Liver (tissue), 9 donors: Measurements from ENCODE around the gene AGAP9. TPM values are rescaled to one million over a fixed set of nuclear protein-coding genes. Genes with fewer than 3 reads are reported as not detected.

Source experiments
- DNase-seq: peaks from one replicate; pipeline ENCODE4 v3.0.0-alpha.2; 2017; ENCODE audit warnings: low spot score
- H3K27ac ChIP-seq, 2 donors: one replicate each; pipeline ENCODE4 v1.7.0; 2013; ENCODE audit warnings: inconsistent platforms in 2 of 2, low read length in 2 of 2, control low read depth in 1 of 2, low read depth in 1 of 2, mild to moderate bottlenecking in 1 of 2
- H3K27me3 ChIP-seq, 4 donors: one replicate each; pipeline versions ENCODE4 v1.6.1 to v1.7.0; 2013; ENCODE audit warnings: low read length in 3 of 4, inconsistent platforms in 1 of 4, mild to moderate bottlenecking in 1 of 4, moderate library complexity in 1 of 4; ENCODE audit not compliant: control insufficient read depth in 4 of 4, insufficient read depth in 4 of 4
- H3K36me3 ChIP-seq, 4 donors: one replicate each; pipeline versions ENCODE4 v1.6.1 to v1.7.0; 2013; ENCODE audit warnings: low read length in 3 of 4, mild to moderate bottlenecking in 3 of 4, low read depth in 1 of 4, moderate library complexity in 1 of 4; ENCODE audit not compliant: control insufficient read depth in 4 of 4, insufficient read depth in 3 of 4
- H3K4me1 ChIP-seq, 4 donors: one replicate each; pipeline versions ENCODE4 v1.6.1 to v1.7.0; 2013; ENCODE audit warnings: low read length in 3 of 4, mild to moderate bottlenecking in 3 of 4, moderate library complexity in 1 of 4; ENCODE audit not compliant: control insufficient read depth in 4 of 4, insufficient read depth in 4 of 4
- H3K4me3 ChIP-seq, 3 donors: one replicate each; pipeline versions ENCODE4 v1.6.1 to v1.7.0; 2013; ENCODE audit warnings: low read length in 3 of 3, control low read depth in 1 of 3, low read depth in 1 of 3, mild to moderate bottlenecking in 1 of 3
- H3K9ac ChIP-seq, 2 donors: one replicate each; pipeline ENCODE4 v1.7.0; 2013; ENCODE audit warnings: low read length in 2 of 2, mild to moderate bottlenecking in 2 of 2, moderate library complexity in 2 of 2, control low read depth in 1 of 2, low read depth in 1 of 2
- H3K9me3 ChIP-seq, 4 donors: one replicate each; pipeline versions ENCODE4 v1.6.1 to v1.7.0; 2013; ENCODE audit warnings: low read length in 3 of 4; ENCODE audit not compliant: control insufficient read depth in 4 of 4
- EGR1 ChIP-seq, 2 donors: IDR thresholded peaks; 2 replicates each; pipeline ENCODE4 v1.6.1; 2016 to 2018; ENCODE audit warnings: antibody characterized with exemption in 2 of 2, low read depth in 2 of 2
- FOXA1 ChIP-seq: IDR thresholded peaks from 2 replicates; pipeline ENCODE4 v1.6.1; 2016; ENCODE audit warnings: antibody characterized with exemption
- FOXA2 ChIP-seq: IDR thresholded peaks from 2 replicates; pipeline ENCODE4 v1.6.1; 2016; ENCODE audit warnings: antibody characterized with exemption
- GABPA ChIP-seq, 2 donors: IDR thresholded peaks in 1 of 2; conservative IDR thresholded peaks in 1 of 2; 2 replicates each; pipeline ENCODE4 v1.6.1; 2016; ENCODE audit warnings: antibody characterized with exemption in 2 of 2, mild to moderate bottlenecking in 1 of 2, moderate library complexity in 1 of 2
- HNF4A ChIP-seq, 2 donors: conservative IDR thresholded peaks; 2 replicates each; pipeline ENCODE4 v1.6.1; 2016; ENCODE audit warnings: antibody characterized with exemption in 2 of 2, mild to moderate bottlenecking in 2 of 2
- HNF4G ChIP-seq: IDR thresholded peaks from 2 replicates; pipeline ENCODE4 v1.6.1; 2016; ENCODE audit warnings: antibody characterized with exemption
- JUND ChIP-seq, 2 donors: IDR thresholded peaks; 2 replicates each; pipeline ENCODE4 v1.6.1; 2016; ENCODE audit warnings: antibody characterized with exemption in 2 of 2
- NR2F2 ChIP-seq: IDR thresholded peaks from 2 replicates; pipeline ENCODE4 v1.6.1; 2016; ENCODE audit warnings: antibody characterized with exemption
- RAD21 ChIP-seq, 2 donors: IDR thresholded peaks; 2 replicates each; pipeline ENCODE4 v1.6.1; 2016; ENCODE audit warnings: antibody characterized with exemption in 2 of 2, mild to moderate bottlenecking in 2 of 2
- RXRA ChIP-seq, 2 donors: IDR thresholded peaks; 2 replicates each; pipeline ENCODE4 v1.6.1; 2017 to 2018; ENCODE audit warnings: antibody characterized with exemption in 2 of 2, mild to moderate bottlenecking in 1 of 2
- SP1 ChIP-seq: IDR thresholded peaks from 2 replicates; pipeline ENCODE4 v1.6.1; 2018; ENCODE audit warnings: antibody characterized with exemption, mild to moderate bottlenecking
- TAF1 ChIP-seq: conservative IDR thresholded peaks from 2 replicates; pipeline ENCODE4 v1.6.1; 2016; ENCODE audit warnings: antibody characterized with exemption, mild to moderate bottlenecking
- YY1 ChIP-seq: IDR thresholded peaks from 2 replicates; pipeline ENCODE4 v1.6.1; 2016; ENCODE audit warnings: antibody characterized with exemption, mild to moderate bottlenecking
- WGBS: extraction: QIAGEN DNeasy Blood & Tissue Kit; methylation state at CpG from one replicate; pipeline ENCODE4 v1.1.7; 2013; 5-methylcytosine and 5-hydroxymethylcytosine counted together
- polyA plus RNA-seq, 2 donors: library from polyadenylated mRNA; stranded (reverse) in 1 of 2; unstranded in 1 of 2; fragments of 200-250 nt in 1 of 2; fragments of >200 nt in 1 of 2; fragmentation: Nextera tagmentation in 1 of 2; extraction: Ambion mirVana in 1 of 2; gene quantifications; one replicate each; pipeline versions ENCODE4 v1.2.1 to v1.2.3, GENCODE V29; 2013 to 2015
- total RNA-seq, 2 donors: library from RNA; depleted of rRNA; stranded (reverse); fragments of >200 nt; gene quantifications; one replicate each; pipeline ENCODE4 v1.2.3, GENCODE V29; 2014
- TF ChIP-seq, protein P1 (sequence below): fragments of 150-350 bp; IDR thresholded peaks from 2 replicates; pipeline ENCODE4 v1.5.1; 2017; ENCODE audit warnings: improper control_type of control experiment, low read depth, low read length; ENCODE audit not compliant: missing input control
- TF ChIP-seq, protein P2 (sequence below): IDR thresholded peaks from 2 replicates; pipeline ENCODE4 v1.6.1; 2016; ENCODE audit warnings: antibody characterized with exemption
- TF ChIP-seq, protein P3 (sequence below): IDR thresholded peaks from 2 replicates; pipeline ENCODE4 v1.6.1; 2016; ENCODE audit warnings: antibody characterized with exemption
- TF ChIP-seq, protein P4 (sequence below): IDR thresholded peaks from 2 replicates; pipeline ENCODE4 v1.6.1; 2016; ENCODE audit warnings: antibody characterized with exemption
- TF ChIP-seq, protein P5 (sequence below): IDR thresholded peaks from 2 replicates; pipeline ENCODE4 v1.6.1; 2016; ENCODE audit warnings: antibody characterized with exemption, mild to moderate bottlenecking
- donor health status: healthy.
- donor health status: healthy.
- donor health status: healthy.
- donor health status: healthy.
- donor health status: healthy.

AGAP9 gene
- total and polyA plus RNA-seq, 4 donors, result 1.0 to 10.8 (median 3.3) TPM

DNA sequence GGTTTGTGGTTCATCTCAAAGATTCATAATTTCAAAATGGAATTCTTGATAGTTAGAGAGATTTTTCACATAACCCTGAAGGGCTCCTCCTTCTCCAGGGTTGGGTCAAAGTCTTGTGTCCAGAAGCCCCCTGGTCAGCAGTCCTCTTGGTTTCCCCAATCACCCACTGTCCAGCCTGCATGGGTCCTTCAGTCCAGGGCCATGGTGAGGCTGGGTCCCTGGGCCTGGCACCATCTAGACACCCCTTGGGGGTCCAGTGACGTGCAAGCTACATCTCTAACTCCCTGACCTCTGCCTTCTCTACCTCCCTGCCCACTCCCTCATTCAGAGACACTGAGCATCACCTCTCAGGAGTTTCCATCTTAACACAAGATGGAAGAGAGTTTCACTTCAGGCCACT lies 65.6 kb downstream of the AGAP9 start:
- peaks cover 0 to 2% (median 0%) of the 10 kb centered on the region in 4 donors for H3K4me1 ChIP-seq
- peak; percentile 8 for DNase-seq
- no peak overlapping the region for H3K4me3 ChIP-seq
- no peak overlapping the region for H3K27ac ChIP-seq
- H3K9ac ChIP-seq, result no peak overlapping the region
- H3K27me3 ChIP-seq, result no peaks in the 10 kb centered on the region
- no peaks in the 10 kb centered on the region for H3K9me3 ChIP-seq
- TF ChIP-seq YY1 (no peak), HNF4A (conservative IDR thresholded peaks at IDR 0.05) (no peak), TAF1 (no peak), SP1 (no peak), FOXA2 (no peak), RXRA (IDR thresholded peaks at IDR 0.05) (no peak), RAD21 (IDR thresholded peaks at IDR 0.05) (no peak), JUND (IDR thresholded peaks at IDR 0.05) (no peak), FOXA1 (no peak), NR2F2 (no peak), EGR1 (IDR thresholded peaks at IDR 0.05; ENCODE audit: low read depth in 2 of 2) (no peak), GABPA (IDR thresholded peaks at IDR 0.05 in 1 of 2, conservative IDR thresholded peaks at IDR 0.05 in 1 of 2) (no peak), HNF4G (no peak)
- TF ChIP-seq, protein P1, sequence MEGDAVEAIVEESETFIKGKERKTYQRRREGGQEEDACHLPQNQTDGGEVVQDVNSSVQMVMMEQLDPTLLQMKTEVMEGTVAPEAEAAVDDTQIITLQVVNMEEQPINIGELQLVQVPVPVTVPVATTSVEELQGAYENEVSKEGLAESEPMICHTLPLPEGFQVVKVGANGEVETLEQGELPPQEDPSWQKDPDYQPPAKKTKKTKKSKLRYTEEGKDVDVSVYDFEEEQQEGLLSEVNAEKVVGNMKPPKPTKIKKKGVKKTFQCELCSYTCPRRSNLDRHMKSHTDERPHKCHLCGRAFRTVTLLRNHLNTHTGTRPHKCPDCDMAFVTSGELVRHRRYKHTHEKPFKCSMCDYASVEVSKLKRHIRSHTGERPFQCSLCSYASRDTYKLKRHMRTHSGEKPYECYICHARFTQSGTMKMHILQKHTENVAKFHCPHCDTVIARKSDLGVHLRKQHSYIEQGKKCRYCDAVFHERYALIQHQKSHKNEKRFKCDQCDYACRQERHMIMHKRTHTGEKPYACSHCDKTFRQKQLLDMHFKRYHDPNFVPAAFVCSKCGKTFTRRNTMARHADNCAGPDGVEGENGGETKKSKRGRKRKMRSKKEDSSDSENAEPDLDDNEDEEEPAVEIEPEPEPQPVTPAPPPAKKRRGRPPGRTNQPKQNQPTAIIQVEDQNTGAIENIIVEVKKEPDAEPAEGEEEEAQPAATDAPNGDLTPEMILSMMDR, result no peak
- TF ChIP-seq, protein P2, sequence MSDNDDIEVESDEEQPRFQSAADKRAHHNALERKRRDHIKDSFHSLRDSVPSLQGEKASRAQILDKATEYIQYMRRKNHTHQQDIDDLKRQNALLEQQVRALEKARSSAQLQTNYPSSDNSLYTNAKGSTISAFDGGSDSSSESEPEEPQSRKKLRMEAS, result no peak
- TF ChIP-seq, protein P3, sequence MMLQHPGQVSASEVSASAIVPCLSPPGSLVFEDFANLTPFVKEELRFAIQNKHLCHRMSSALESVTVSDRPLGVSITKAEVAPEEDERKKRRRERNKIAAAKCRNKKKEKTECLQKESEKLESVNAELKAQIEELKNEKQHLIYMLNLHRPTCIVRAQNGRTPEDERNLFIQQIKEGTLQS, result no peak
- TF ChIP-seq, protein P4, sequence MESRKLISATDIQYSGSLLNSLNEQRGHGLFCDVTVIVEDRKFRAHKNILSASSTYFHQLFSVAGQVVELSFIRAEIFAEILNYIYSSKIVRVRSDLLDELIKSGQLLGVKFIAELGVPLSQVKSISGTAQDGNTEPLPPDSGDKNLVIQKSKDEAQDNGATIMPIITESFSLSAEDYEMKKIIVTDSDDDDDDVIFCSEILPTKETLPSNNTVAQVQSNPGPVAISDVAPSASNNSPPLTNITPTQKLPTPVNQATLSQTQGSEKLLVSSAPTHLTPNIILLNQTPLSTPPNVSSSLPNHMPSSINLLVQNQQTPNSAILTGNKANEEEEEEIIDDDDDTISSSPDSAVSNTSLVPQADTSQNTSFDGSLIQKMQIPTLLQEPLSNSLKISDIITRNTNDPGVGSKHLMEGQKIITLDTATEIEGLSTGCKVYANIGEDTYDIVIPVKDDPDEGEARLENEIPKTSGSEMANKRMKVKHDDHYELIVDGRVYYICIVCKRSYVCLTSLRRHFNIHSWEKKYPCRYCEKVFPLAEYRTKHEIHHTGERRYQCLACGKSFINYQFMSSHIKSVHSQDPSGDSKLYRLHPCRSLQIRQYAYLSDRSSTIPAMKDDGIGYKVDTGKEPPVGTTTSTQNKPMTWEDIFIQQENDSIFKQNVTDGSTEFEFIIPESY, result no peak
- TF ChIP-seq, protein P5, sequence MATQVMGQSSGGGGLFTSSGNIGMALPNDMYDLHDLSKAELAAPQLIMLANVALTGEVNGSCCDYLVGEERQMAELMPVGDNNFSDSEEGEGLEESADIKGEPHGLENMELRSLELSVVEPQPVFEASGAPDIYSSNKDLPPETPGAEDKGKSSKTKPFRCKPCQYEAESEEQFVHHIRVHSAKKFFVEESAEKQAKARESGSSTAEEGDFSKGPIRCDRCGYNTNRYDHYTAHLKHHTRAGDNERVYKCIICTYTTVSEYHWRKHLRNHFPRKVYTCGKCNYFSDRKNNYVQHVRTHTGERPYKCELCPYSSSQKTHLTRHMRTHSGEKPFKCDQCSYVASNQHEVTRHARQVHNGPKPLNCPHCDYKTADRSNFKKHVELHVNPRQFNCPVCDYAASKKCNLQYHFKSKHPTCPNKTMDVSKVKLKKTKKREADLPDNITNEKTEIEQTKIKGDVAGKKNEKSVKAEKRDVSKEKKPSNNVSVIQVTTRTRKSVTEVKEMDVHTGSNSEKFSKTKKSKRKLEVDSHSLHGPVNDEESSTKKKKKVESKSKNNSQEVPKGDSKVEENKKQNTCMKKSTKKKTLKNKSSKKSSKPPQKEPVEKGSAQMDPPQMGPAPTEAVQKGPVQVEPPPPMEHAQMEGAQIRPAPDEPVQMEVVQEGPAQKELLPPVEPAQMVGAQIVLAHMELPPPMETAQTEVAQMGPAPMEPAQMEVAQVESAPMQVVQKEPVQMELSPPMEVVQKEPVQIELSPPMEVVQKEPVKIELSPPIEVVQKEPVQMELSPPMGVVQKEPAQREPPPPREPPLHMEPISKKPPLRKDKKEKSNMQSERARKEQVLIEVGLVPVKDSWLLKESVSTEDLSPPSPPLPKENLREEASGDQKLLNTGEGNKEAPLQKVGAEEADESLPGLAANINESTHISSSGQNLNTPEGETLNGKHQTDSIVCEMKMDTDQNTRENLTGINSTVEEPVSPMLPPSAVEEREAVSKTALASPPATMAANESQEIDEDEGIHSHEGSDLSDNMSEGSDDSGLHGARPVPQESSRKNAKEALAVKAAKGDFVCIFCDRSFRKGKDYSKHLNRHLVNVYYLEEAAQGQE, result no peak
- WGBS, result 92% methylated on average over 1 of the region's 1 CpG
- H3K36me3 ChIP-seq, result no peaks in the 10 kb centered on the region
